ENCODE measurements around the gene TMEM108.

Gene TMEM108

GRCh38 chr3:133360476-133360875 is 322.3 kb downstream of the TMEM108 start:
- Mint-ChIP-seq H3K4me3 (no peak overlapping the region), H3K36me3 (ENCODE audit: low read depth) (no peaks in the 10 kb centered on the region), H3K9me3 (no peaks in the 10 kb centered on the region), H3K27ac (no peak overlapping the region), H3K27me3 (peaks cover 6% of the 10 kb centered on the region), H3K4me1 (ENCODE audit: low read depth) (peaks cover 2% of the 10 kb centered on the region)
- DNase-seq = no peak

- Mint-ChIP-seq H3K27ac (no peak overlapping the region), H3K4me1 (ENCODE audit: low read depth) (peaks cover 2% of the 10 kb centered on the region), H3K27me3 (peaks cover 5% of the 10 kb centered on the region), H3K9me3 (no peaks in the 10 kb centered on the region), H3K36me3 (ENCODE audit: low read depth) (no peaks in the 10 kb centered on the region), H3K4me3 (no peak overlapping the region)
- DNase-seq = no peak
Observed at GRCh38 chr3:133361011-133361410, 322.8 kb downstream of the TMEM108 start.

GRCh38 chr3:133361435-133361834 is 323.2 kb downstream of the TMEM108 start:
- Mint-ChIP-seq H3K9me3 (no peaks in the 10 kb centered on the region), H3K4me1 (ENCODE audit: low read depth) (peaks cover 2% of the 10 kb centered on the region), H3K27ac (no peak overlapping the region), H3K27me3 (peaks cover under 1% of the 10 kb centered on the region), H3K4me3 (no peak overlapping the region), H3K36me3 (ENCODE audit: low read depth) (no peaks in the 10 kb centered on the region)
- DNase-seq = no peak

GRCh38 chr3:133362539-133362938 is 324.3 kb downstream of the TMEM108 start:
- no peaks in the 10 kb centered on the region for H3K36me3 Mint-ChIP-seq (ENCODE audit: low read depth)

GRCh38 chr3:133364704-133365103 is 326.5 kb downstream of the TMEM108 start:
- Mint-ChIP-seq H3K9me3 (no peaks in the 10 kb centered on the region), H3K27me3 (no peaks in the 10 kb centered on the region), H3K4me1 (ENCODE audit: low read depth) (peaks cover 2% of the 10 kb centered on the region), H3K4me3 (no peak overlapping the region), H3K36me3 (ENCODE audit: low read depth) (no peaks in the 10 kb centered on the region), H3K27ac (no peak overlapping the region)
- DNase-seq = no peak

More at GRCh38 chr3:133362539-133362938, 324.3 kb downstream of the TMEM108 start:
- DNase-seq = no peak
- no peaks in the 10 kb centered on the region for H3K9me3 Mint-ChIP-seq
- H3K4me1 Mint-ChIP-seq (ENCODE audit: low read depth) = peaks cover 2% of the 10 kb centered on the region
- no peaks in the 10 kb centered on the region for H3K27me3 Mint-ChIP-seq
- H3K4me3 Mint-ChIP-seq = no peak overlapping the region
- no peak overlapping the region for H3K27ac Mint-ChIP-seq

- Mint-ChIP-seq H3K4me1 (ENCODE audit: low read depth) (peaks cover under 1% of the 10 kb centered on the region), H3K36me3 (ENCODE audit: low read depth) (no peaks in the 10 kb centered on the region)
- no peak for DNase-seq
Observed at GRCh38 chr3:133366921-133367320, 328.7 kb downstream of the TMEM108 start.

GRCh38 chr3:133367403-133367802 is 329.2 kb downstream of the TMEM108 start:
- H3K36me3 Mint-ChIP-seq (ENCODE audit: low read depth) = no peaks in the 10 kb centered on the region
- no peak overlapping the region for H3K4me3 Mint-ChIP-seq
- DNase-seq = no peak
- H3K27ac Mint-ChIP-seq = no peak overlapping the region
- no peaks in the 10 kb centered on the region for H3K4me1 Mint-ChIP-seq (ENCODE audit: low read depth)
- H3K27me3 Mint-ChIP-seq = no peaks in the 10 kb centered on the region
- H3K9me3 Mint-ChIP-seq = no peaks in the 10 kb centered on the region

More at GRCh38 chr3:133366921-133367320, 328.7 kb downstream of the TMEM108 start:
- Mint-ChIP-seq H3K9me3 (no peaks in the 10 kb centered on the region), H3K27ac (no peak overlapping the region), H3K27me3 (no peaks in the 10 kb centered on the region), H3K4me3 (no peak overlapping the region)

GRCh38 chr3:133367956-133368355 is 329.8 kb downstream of the TMEM108 start:
- no peaks in the 10 kb centered on the region for H3K36me3 Mint-ChIP-seq (ENCODE audit: low read depth)
- H3K27me3 Mint-ChIP-seq = no peaks in the 10 kb centered on the region

GRCh38 chr3:133368371-133369067 is 330.3 kb downstream of the TMEM108 start:
- H3K27ac Mint-ChIP-seq = no peak overlapping the region
- no peaks in the 10 kb centered on the region for H3K4me1 Mint-ChIP-seq (ENCODE audit: low read depth)
- no peak for DNase-seq
- H3K27me3 Mint-ChIP-seq = no peaks in the 10 kb centered on the region
- no peaks in the 10 kb centered on the region for H3K36me3 Mint-ChIP-seq (ENCODE audit: low read depth)
- no peaks in the 10 kb centered on the region for H3K9me3 Mint-ChIP-seq
- no peak overlapping the region for H3K4me3 Mint-ChIP-seq

More at GRCh38 chr3:133367956-133368355, 329.8 kb downstream of the TMEM108 start:
- H3K9me3 Mint-ChIP-seq = no peaks in the 10 kb centered on the region
- no peak overlapping the region for H3K27ac Mint-ChIP-seq
- DNase-seq = no peak
- no peak overlapping the region for H3K4me3 Mint-ChIP-seq
- H3K4me1 Mint-ChIP-seq (ENCODE audit: low read depth) = no peaks in the 10 kb centered on the region

GRCh38 chr3:133369068-133369440 is 330.9 kb downstream of the TMEM108 start:
- no peak for DNase-seq
- Mint-ChIP-seq H3K27me3 (no peaks in the 10 kb centered on the region), H3K27ac (no peak overlapping the region), H3K4me1 (ENCODE audit: low read depth) (no peaks in the 10 kb centered on the region), H3K9me3 (no peaks in the 10 kb centered on the region), H3K4me3 (no peak overlapping the region), H3K36me3 (ENCODE audit: low read depth) (no peaks in the 10 kb centered on the region)

- no peaks in the 10 kb centered on the region for H3K27me3 Mint-ChIP-seq
- no peaks in the 10 kb centered on the region for H3K36me3 Mint-ChIP-seq (ENCODE audit: low read depth)
- no peaks in the 10 kb centered on the region for H3K4me1 Mint-ChIP-seq (ENCODE audit: low read depth)
- no peak overlapping the region for H3K4me3 Mint-ChIP-seq
- no peak for DNase-seq
- H3K27ac Mint-ChIP-seq = no peak overlapping the region
- no peaks in the 10 kb centered on the region for H3K9me3 Mint-ChIP-seq
Observed at GRCh38 chr3:133371181-133371580, 333.0 kb downstream of the TMEM108 start.

GRCh38 chr3:133371676-133372075 is 333.5 kb downstream of the TMEM108 start:
- Mint-ChIP-seq H3K27me3 (no peaks in the 10 kb centered on the region), H3K4me3 (no peak overlapping the region), H3K4me1 (ENCODE audit: low read depth) (no peaks in the 10 kb centered on the region), H3K9me3 (no peaks in the 10 kb centered on the region), H3K27ac (no peak overlapping the region), H3K36me3 (ENCODE audit: low read depth) (no peaks in the 10 kb centered on the region)
- DNase-seq = no peak

- Mint-ChIP-seq H3K9me3 (no peaks in the 10 kb centered on the region), H3K36me3 (ENCODE audit: low read depth) (no peaks in the 10 kb centered on the region), H3K27me3 (no peaks in the 10 kb centered on the region), H3K27ac (no peak overlapping the region), H3K4me3 (no peak overlapping the region), H3K4me1 (ENCODE audit: low read depth) (no peaks in the 10 kb centered on the region)
- DNase-seq = no peak
Observed at GRCh38 chr3:133374708-133375402, 336.7 kb downstream of the TMEM108 start.

GRCh38 chr3:133375403-133375745 is 337.2 kb downstream of the TMEM108 start:
- H3K9me3 Mint-ChIP-seq = no peaks in the 10 kb centered on the region
- no peaks in the 10 kb centered on the region for H3K4me1 Mint-ChIP-seq (ENCODE audit: low read depth)
- H3K4me3 Mint-ChIP-seq = no peak overlapping the region
- no peak for DNase-seq
- no peaks in the 10 kb centered on the region for H3K36me3 Mint-ChIP-seq (ENCODE audit: low read depth)
- H3K27me3 Mint-ChIP-seq = no peaks in the 10 kb centered on the region
- H3K27ac Mint-ChIP-seq = no peak overlapping the region

- H3K4me1 Mint-ChIP-seq (ENCODE audit: low read depth) = no peaks in the 10 kb centered on the region
- H3K9me3 Mint-ChIP-seq = no peaks in the 10 kb centered on the region
- H3K27me3 Mint-ChIP-seq = no peaks in the 10 kb centered on the region
- no peak overlapping the region for H3K27ac Mint-ChIP-seq
- no peak for DNase-seq
- H3K36me3 Mint-ChIP-seq (ENCODE audit: low read depth) = no peaks in the 10 kb centered on the region
- H3K4me3 Mint-ChIP-seq = no peak overlapping the region
Observed at GRCh38 chr3:133376810-133377209, 338.6 kb downstream of the TMEM108 start.

Data from activated T-cell treated with anti-CD3 and anti-CD28 coated beads, Interleukin-2, amount 50 U/mL, for 24 hours (primary cell).